HG02623 (cell line): Measurements from ENCODE around the gene BLACAT1.
"Not testable (repeated sequence)": the region's sequence is repeated elsewhere in the genome, so short reads cannot be mapped to it uniquely, and the experiment has no call there.

Source experiments
- ATAC-seq: cut with Tn5 transposase; IDR thresholded peaks from one replicate; pipeline ENCODE4 v1.9.1; 2021; ENCODE audit warnings: moderate library complexity; ENCODE audit not compliant: unreplicated experiment

Gene BLACAT1

GRCh38 chr1:205484985-205485967 is 29.4 kb upstream of the BLACAT1 start:
- no peak for ATAC-seq

GRCh38 chr1:205483372-205483771 is 27.5 kb upstream of the BLACAT1 start:
- ATAC-seq: no peak

- ATAC-seq: not testable (repeated sequence)
Observed at GRCh38 chr1:205482587-205482986, 26.7 kb upstream of the BLACAT1 start.

- ATAC-seq: no peak
Observed at GRCh38 chr1:205481629-205482151, 25.8 kb upstream of the BLACAT1 start.

- no peak for ATAC-seq
Observed at GRCh38 chr1:205481218-205481617, 25.4 kb upstream of the BLACAT1 start.

GRCh38 chr1:205480349-205480985 is 24.6 kb upstream of the BLACAT1 start:
- no peak for ATAC-seq

GRCh38 chr1:205478985-205479384 is 23.1 kb upstream of the BLACAT1 start:
- not testable (repeated sequence) for ATAC-seq

- ATAC-seq: no peak
Observed at GRCh38 chr1:205477759-205478247, 22.0 kb upstream of the BLACAT1 start.

- ATAC-seq: no peak
Observed at GRCh38 chr1:205477121-205477758, 21.4 kb upstream of the BLACAT1 start.

GRCh38 chr1:205476648-205477047 is 20.8 kb upstream of the BLACAT1 start:
- ATAC-seq: no peak

GRCh38 chr1:205475855-205476254 is 20.0 kb upstream of the BLACAT1 start:
- no peak for ATAC-seq

GRCh38 chr1:205474571-205474970 is 18.7 kb upstream of the BLACAT1 start:
- no peak for ATAC-seq

- no peak for ATAC-seq
Observed at GRCh38 chr1:205473966-205474365, 18.1 kb upstream of the BLACAT1 start.

GRCh38 chr1:205473475-205473874 is 17.6 kb upstream of the BLACAT1 start:
- ATAC-seq: no peak

- no peak for ATAC-seq
Observed at GRCh38 chr1:205472737-205473441, 17.0 kb upstream of the BLACAT1 start.

- no peak for ATAC-seq
Observed at GRCh38 chr1:205470131-205470530, 14.3 kb upstream of the BLACAT1 start.

GRCh38 chr1:205466595-205467220 is 10.9 kb upstream of the BLACAT1 start:
- ATAC-seq: no peak

GRCh38 chr1:205465392-205465791 is 9.5 kb upstream of the BLACAT1 start:
- no peak for ATAC-seq

- ATAC-seq: no peak
Observed at GRCh38 chr1:205458777-205459566, 3.1 kb upstream of the BLACAT1 start.
